Smooth muscle cell (in vitro differentiated cells): ENCODE data around the gene GMEB2. TPM values are rescaled to one million over a fixed set of nuclear protein-coding genes. Genes with fewer than 3 reads are reported as not detected.
"Not testable (repeated sequence)": the region's sequence is repeated elsewhere in the genome, so short reads cannot be mapped to it uniquely, and the experiment has no call there.

ENCODE experiments used
- DNase-seq: peaks from one replicate; lab custom pipeline; 2025; ENCODE audit not compliant: unreplicated experiment; lab: John Stamatoyannopoulos, UW
- H2AFZ ChIP-seq: fragments of 200-600 bp; sonication (generic); 2 replicates; pipeline ENCODE4 v1.6.0; 2016; ENCODE audit warnings: antibody characterized with exemption, low read depth, mild to moderate bottlenecking
- H3F3A ChIP-seq: fragments of 200-600 bp; sonication (generic); 2 replicates; pipeline ENCODE4 v1.6.0; 2017; ENCODE audit warnings: antibody characterized with exemption, low read depth
- H3K27ac ChIP-seq: fragments of 200-600 bp; sonication (generic); 2 replicates; pipeline ENCODE4 v1.5.1; 2016; ENCODE audit warnings: low read depth, mild to moderate bottlenecking
- H3K27me3 ChIP-seq: fragments of 200-600 bp; sonication (generic); 2 replicates; pipeline ENCODE4 v1.6.1; 2016; ENCODE audit warnings: low read depth, mild to moderate bottlenecking
- H3K36me3 ChIP-seq: fragments of 200-600 bp; sonication (generic); 2 replicates; pipeline ENCODE4 v1.5.1; 2016; ENCODE audit warnings: low read depth
- H3K4me1 ChIP-seq: fragments of 200-600 bp; sonication (generic); 2 replicates; pipeline ENCODE4 v1.5.1; 2016; ENCODE audit warnings: low read depth
- H3K4me2 ChIP-seq: fragments of 200-600 bp; sonication (generic); 2 replicates; pipeline ENCODE4 v1.6.0; 2016; ENCODE audit warnings: mild to moderate bottlenecking
- H3K4me3 ChIP-seq: fragments of 200-600 bp; sonication (generic); 2 replicates; pipeline ENCODE4 v1.5.1; 2016; ENCODE audit warnings: mild to moderate bottlenecking
- H3K79me2 ChIP-seq: fragments of 200-600 bp; sonication (generic); 2 replicates; pipeline ENCODE4 v1.6.0; 2016; ENCODE audit warnings: low read depth, mild to moderate bottlenecking
- H3K9ac ChIP-seq: fragments of 200-600 bp; sonication (generic); 2 replicates; pipeline ENCODE4 v1.6.0; 2016; ENCODE audit warnings: low read depth
- H3K9me3 ChIP-seq: fragments of 200-600 bp; sonication (generic); replicated peaks from 2 replicates; pipeline ENCODE4 v1.5.1; 2016; ENCODE audit warnings: low read depth
- H4K20me1 ChIP-seq: fragments of 200-600 bp; sonication (generic); 2 replicates; pipeline ENCODE4 v1.6.0; 2016; ENCODE audit warnings: low read depth
- WGBS: methylation state at CpG from one replicate; pipeline ENCODE4 v1.1.7; 2016; ENCODE audit warnings: low lambda C conversion rate; 5-methylcytosine and 5-hydroxymethylcytosine counted together
- polyA plus RNA-seq: library from polyadenylated mRNA; unstranded; fragments of >200 nt; fragmentation: Nextera tagmentation; extraction: Ambion mirVana; gene quantifications from 2 replicates; pipeline ENCODE4 v1.2.1, GENCODE V29; 2016
- total RNA-seq: library from RNA; depleted of rRNA; stranded (reverse); fragments of >200 nt; gene quantifications from 2 replicates; pipeline ENCODE4 v1.2.3, GENCODE V29; 2014
- TF ChIP-seq, protein P1 (sequence below): fragments of 200-600 bp; sonication (generic); IDR thresholded peaks from 2 replicates; pipeline ENCODE4 v1.5.1; 2017; ENCODE audit warnings: borderline replicate concordance, mild to moderate bottlenecking, antibody characterized with exemption; ENCODE audit not compliant: insufficient read depth, poor library complexity, severe bottlenecking

The GMEB2 gene
- total and polyA plus RNA-seq, 2 experiments from 2014 or later: 8.9 to 11.3 TPM

DNA sequence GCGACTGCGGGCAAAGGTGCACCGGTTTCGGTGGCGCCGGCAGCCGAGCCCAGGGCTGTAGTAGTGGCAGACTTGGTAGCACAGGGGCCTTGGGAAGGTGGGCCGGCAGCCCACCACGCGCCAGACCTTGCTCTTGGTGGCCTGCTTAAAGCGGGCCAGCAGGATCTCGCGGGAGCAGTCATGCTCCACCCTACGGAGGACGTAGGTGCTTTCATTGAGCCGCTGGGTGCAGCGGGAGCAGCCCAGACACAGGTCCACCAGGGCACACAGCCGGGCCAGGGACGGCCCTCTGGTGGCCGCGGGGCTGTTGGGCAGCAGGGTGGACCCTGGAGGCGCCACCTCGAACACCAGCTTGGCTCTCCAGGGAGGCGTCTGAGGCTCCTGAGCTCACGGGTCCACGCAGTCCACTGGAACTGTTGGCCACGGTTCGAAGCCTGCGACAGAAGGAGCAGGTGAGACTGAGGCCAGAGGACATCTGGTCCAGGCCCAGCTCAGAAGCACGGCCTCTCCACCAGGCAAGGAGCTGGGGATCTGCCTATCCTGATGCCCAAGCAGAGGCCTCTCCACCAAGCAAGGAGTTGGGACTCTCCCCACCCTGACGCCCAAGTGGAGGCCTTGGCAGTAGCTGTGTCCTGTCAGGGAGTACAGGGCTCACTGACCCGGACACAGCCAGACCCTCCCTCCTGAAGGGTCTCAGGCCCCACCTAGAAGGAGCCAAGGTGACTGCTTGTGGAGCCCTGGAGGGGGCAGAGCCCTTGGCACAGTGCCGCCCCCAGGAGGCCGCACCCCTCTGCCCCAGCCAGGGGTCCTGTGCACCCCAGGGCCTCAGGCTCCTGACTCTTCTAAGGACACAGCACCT, 53.9 kb downstream of the GMEB2 start:
- DNase-seq: no peak
- TF ChIP-seq, protein P1, sequence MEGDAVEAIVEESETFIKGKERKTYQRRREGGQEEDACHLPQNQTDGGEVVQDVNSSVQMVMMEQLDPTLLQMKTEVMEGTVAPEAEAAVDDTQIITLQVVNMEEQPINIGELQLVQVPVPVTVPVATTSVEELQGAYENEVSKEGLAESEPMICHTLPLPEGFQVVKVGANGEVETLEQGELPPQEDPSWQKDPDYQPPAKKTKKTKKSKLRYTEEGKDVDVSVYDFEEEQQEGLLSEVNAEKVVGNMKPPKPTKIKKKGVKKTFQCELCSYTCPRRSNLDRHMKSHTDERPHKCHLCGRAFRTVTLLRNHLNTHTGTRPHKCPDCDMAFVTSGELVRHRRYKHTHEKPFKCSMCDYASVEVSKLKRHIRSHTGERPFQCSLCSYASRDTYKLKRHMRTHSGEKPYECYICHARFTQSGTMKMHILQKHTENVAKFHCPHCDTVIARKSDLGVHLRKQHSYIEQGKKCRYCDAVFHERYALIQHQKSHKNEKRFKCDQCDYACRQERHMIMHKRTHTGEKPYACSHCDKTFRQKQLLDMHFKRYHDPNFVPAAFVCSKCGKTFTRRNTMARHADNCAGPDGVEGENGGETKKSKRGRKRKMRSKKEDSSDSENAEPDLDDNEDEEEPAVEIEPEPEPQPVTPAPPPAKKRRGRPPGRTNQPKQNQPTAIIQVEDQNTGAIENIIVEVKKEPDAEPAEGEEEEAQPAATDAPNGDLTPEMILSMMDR: no peak

DNA sequence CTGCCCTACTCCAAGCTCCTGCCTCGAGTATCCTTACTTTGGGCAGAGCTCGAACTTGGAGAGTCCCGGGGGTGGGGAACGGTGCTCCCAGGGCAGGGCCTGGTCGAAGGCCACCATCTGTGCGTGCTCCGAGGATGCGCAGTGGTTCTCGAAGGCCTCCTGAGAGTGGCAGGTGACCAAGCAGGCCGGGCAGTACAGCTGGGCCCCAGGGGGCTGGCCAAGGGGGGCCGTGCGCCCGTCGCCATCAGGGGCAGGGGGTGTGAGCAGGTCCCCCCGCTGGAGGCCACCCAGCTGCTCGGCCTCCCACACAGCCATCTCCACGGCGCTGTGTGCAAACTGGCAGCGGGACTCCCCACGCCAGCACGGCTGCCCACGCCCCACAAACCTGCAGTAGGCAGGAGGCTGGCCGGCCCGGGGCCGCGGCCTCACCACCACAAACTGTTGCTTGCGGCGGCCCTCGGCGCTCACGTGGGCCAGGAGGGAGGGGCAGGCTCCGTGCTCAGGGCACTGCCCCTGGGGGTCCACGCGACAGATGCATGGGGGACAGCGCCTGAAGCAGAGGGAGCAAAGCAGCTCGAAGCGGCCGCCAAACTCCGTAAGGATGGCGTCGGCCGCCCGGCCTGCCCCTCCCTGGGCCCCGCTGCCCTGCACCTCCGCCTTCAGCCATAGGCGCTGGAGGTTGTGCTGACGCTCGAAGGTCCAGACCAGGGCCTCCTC, 54.7 kb downstream of the GMEB2 start:
- no peaks in the 10 kb centered on the region for H3K79me2 ChIP-seq
- no peak overlapping the region for H3K4me2 ChIP-seq
- peaks cover 4% of the 10 kb centered on the region for H3K4me1 ChIP-seq
- no peaks in the 10 kb centered on the region for H3F3A ChIP-seq
- H3K9me3 ChIP-seq: no peaks in the 10 kb centered on the region
- H3K27ac ChIP-seq: no peak overlapping the region
- 96% methylated on average over 41 of the region's 48 CpGs for WGBS
- H3K9ac ChIP-seq: no peak overlapping the region
- H3K4me3 ChIP-seq: no peak overlapping the region
- H4K20me1 ChIP-seq: no peaks in the 10 kb centered on the region
- H2AFZ ChIP-seq: no peak overlapping the region
- DNase-seq: no peak
- H3K36me3 ChIP-seq: no peaks in the 10 kb centered on the region
- TF ChIP-seq, protein P1: no peak
- no peaks in the 10 kb centered on the region for H3K27me3 ChIP-seq

More for the DNA sequence above, 53.9 kb downstream of the GMEB2 start:
- 92% methylated on average over 34 of the region's 34 CpGs for WGBS
- Histone ChIP-seq H3K79me2 (no peaks in the 10 kb centered on the region), H3F3A (no peaks in the 10 kb centered on the region), H3K27ac (no peak overlapping the region), H4K20me1 (no peaks in the 10 kb centered on the region), H3K4me1 (peaks cover 4% of the 10 kb centered on the region), H3K9ac (peak overlapping the region; percentile 91), H3K9me3 (no peaks in the 10 kb centered on the region), H3K4me2 (peak overlapping the region; percentile 99), H3K27me3 (no peaks in the 10 kb centered on the region), H3K4me3 (peak overlapping the region; percentile 83), H3K36me3 (no peaks in the 10 kb centered on the region), H2AFZ (no peak overlapping the region)

DNA sequence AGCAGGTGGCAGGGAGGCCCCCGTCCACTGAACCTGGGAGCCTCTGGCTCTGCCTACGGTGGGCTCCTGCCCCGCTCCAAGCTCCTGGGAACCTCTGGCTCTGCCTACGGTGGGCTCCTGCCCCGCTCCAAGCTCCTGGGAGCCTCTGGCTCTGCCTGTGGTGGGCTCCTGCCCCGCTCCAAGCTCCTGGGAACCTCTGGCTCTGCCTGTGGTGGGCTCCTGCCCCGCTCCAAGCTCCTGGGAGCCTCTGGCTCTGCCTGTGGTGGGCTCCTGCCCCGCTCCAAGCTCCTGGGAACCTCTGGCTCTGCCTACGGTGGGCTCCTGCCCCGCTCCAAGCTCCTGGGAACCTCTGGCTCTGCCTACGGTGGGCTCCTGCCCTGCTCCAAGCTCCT, 55.8 kb downstream of the GMEB2 start:
- H3K9me3 ChIP-seq, H3F3A ChIP-seq, H3K4me3 ChIP-seq, H3K4me2 ChIP-seq, H3K36me3 ChIP-seq, H3K9ac ChIP-seq, H3K79me2 ChIP-seq, H4K20me1 ChIP-seq, DNase-seq, H3K27ac ChIP-seq, H3K4me1 ChIP-seq, H2AFZ ChIP-seq, H3K27me3 ChIP-seq: not testable (repeated sequence)
- WGBS: 82% methylated on average over 11 of the region's 11 CpGs

DNA sequence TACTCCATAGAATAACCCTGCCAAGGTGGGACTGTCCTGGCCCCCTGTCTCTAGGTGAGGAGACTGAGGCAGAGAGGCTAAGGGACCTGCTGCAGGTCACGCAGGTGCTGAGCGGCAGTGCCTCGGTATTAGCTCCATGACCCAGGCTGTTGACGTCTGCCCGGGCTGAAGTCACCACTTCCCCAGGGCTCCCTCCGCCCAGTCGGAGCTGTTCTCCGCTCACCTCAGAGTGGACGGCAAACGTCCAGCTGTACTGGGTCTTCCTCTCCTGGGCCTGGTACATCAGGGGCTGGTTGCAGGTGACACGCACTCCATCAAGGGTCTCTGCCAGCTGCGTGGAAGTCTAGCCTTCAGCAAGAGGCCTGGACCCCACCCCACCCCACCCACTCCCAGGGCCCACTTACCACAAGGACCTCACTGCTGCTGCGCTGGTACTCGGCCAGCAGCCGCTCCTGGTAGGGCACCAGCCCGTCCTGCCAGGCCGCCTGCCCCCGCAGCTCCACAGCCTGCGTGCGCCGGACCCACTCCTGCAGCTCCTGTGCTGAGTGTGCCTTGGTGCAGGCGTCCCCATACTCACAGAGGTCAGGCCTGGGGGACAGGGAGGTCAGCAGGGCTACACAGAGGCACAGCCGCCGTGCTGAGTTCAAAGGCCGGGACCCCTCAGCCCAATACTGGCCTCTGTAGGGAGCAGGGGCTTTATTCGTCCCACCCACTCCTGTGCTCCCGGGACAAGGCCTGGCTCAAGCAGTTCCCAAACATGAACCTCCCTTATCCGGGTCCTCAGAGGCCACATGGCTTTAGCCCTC, 56.4 kb downstream of the GMEB2 start:
- Histone ChIP-seq H3K4me3 (no peak overlapping the region), H3K36me3 (no peaks in the 10 kb centered on the region), H3K4me1 (peaks cover 4% of the 10 kb centered on the region), H3K27ac (no peak overlapping the region), H3K9ac (no peak overlapping the region), H3K4me2 (no peak overlapping the region), H3K79me2 (no peaks in the 10 kb centered on the region), H2AFZ (no peak overlapping the region), H4K20me1 (no peaks in the 10 kb centered on the region), H3F3A (no peaks in the 10 kb centered on the region), H3K27me3 (no peaks in the 10 kb centered on the region), H3K9me3 (no peaks in the 10 kb centered on the region)
- TF ChIP-seq, protein P1: no peak
- WGBS: 96% methylated on average over 19 of the region's 28 CpGs
- no peak for DNase-seq
